Hepatocyte (in vitro differentiated cells): ENCODE data around the gene IL16.

Experiments used
- EZH2 ChIP-seq: fragments of 200-600 bp; sonication (generic); IDR thresholded peaks from 2 replicates; pipeline ENCODE4 v1.6.1; 2016; ENCODE audit warnings: antibody characterized with exemption, mild to moderate bottlenecking, borderline replicate concordance
- EZH2phosphoT487 ChIP-seq: fragments of 200-600 bp; sonication (generic); IDR thresholded peaks from one replicate; pipeline ENCODE4 v1.6.1; 2018; ENCODE audit warnings: antibody characterized with exemption, mild to moderate bottlenecking, low read depth, moderate library complexity; ENCODE audit not compliant: unreplicated experiment, severe bottlenecking
- TF ChIP-seq, protein P1 (sequence below): fragments of 200-600 bp; sonication (generic); IDR thresholded peaks from 2 replicates; pipeline ENCODE4 v1.5.1; 2016; ENCODE audit warnings: antibody characterized with exemption, mild to moderate bottlenecking; ENCODE audit not compliant: poor library complexity

DNA sequence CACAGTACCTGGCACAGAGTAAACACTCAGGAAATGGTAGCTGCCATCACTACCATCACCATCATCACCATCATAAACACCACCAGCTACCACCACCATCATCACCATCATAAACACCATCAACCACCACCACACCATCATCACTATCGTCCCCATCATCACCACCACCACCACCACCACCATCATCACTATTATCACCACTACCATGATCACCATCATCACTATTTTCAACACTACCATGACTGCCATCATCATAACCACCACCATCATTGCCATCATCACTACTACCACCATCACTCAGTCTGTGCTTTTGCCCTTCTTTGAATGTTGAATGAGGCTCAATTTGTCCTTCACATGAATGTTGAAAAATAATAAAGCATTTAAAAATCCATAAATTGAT, 21.2 kb upstream of the IL16 start:
- TF ChIP-seq, protein P1, sequence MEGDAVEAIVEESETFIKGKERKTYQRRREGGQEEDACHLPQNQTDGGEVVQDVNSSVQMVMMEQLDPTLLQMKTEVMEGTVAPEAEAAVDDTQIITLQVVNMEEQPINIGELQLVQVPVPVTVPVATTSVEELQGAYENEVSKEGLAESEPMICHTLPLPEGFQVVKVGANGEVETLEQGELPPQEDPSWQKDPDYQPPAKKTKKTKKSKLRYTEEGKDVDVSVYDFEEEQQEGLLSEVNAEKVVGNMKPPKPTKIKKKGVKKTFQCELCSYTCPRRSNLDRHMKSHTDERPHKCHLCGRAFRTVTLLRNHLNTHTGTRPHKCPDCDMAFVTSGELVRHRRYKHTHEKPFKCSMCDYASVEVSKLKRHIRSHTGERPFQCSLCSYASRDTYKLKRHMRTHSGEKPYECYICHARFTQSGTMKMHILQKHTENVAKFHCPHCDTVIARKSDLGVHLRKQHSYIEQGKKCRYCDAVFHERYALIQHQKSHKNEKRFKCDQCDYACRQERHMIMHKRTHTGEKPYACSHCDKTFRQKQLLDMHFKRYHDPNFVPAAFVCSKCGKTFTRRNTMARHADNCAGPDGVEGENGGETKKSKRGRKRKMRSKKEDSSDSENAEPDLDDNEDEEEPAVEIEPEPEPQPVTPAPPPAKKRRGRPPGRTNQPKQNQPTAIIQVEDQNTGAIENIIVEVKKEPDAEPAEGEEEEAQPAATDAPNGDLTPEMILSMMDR, result no peak
- TF ChIP-seq EZH2 (no peak), EZH2phosphoT487 (no peak)
